A549 (cell line): Measurements from ENCODE around the gene SRSF10. TPM values are rescaled to one million over a fixed set of nuclear protein-coding genes. Genes with fewer than 3 reads are reported as not detected.
A peak's percentile ranks its signal among the peaks of the same experiment; 100 is the strongest.

Experiments
- ATAC-seq, 2 experiments: fragments of 200-7000 bp in 1 of 2; fragments of >200 bp in 1 of 2; cut with Nextera tagmentation in 1 of 2; cut with Tn5 transposase in 1 of 2; 3 replicates each; pipeline versions ENCODE4 v1.8.0 to v1.9.1; 2018 to 2020; ENCODE audit warnings: mild to moderate bottlenecking in 1 of 2, moderate library complexity in 1 of 2
- CTCF ChIA-PET: fragments of 300-600 bp; sonication (Branson Sonifier 250); formaldehyde crosslinking; extraction: SDS; loops from one replicate; lab custom pipeline; 2021; ENCODE audit warnings: antibody characterized with exemption, inconsistent platforms; lab: Yijun Ruan, JAX
- POLR2A ChIA-PET: fragments of 350-600 bp; formaldehyde crosslinking; extraction: SDS; loops from one replicate; lab custom pipeline; 2021; ENCODE audit warnings: antibody characterized with exemption, inconsistent platforms; lab: Yijun Ruan, JAX
- DNase-seq, 2 experiments: peaks; one replicate each; pipeline versions ENCODE4 v3.0.0 to v3.0.0-alpha.2; 2011 to 2016; ENCODE audit warnings: low read depth in 1 of 2, low spot score in 1 of 2
- FAIRE-seq: peaks from 2 replicates; lab custom pipeline; 2011; peaks lifted over from hg19 to GRCh38; lab: Jason Lieb, UNC
- H3K27ac ChIP-seq, 2 experiments: fragments of >200 bp; sonication (Bioruptor Twin); formaldehyde crosslinking; 3 replicates each; pipeline ENCODE4 v1.5.1; 2016 to 2017
- H3K4me1 ChIP-seq: fragments of >200 bp; sonication (Bioruptor Twin); formaldehyde crosslinking; 3 replicates; pipeline ENCODE4 v1.6.1; 2016
- H3K4me2 ChIP-seq: fragments of >200 bp; sonication (Bioruptor Twin); formaldehyde crosslinking; 3 replicates; pipeline ENCODE4 v1.6.1; 2016
- H3K4me3 ChIP-seq: fragments of >200 bp; sonication (Bioruptor Twin); formaldehyde crosslinking; 3 replicates; pipeline ENCODE4 v1.5.1; 2016
- H3K9me3 ChIP-seq: fragments of >200 bp; sonication (Bioruptor Twin); formaldehyde crosslinking; 3 replicates; pipeline ENCODE4 v1.6.1; 2016
- CHD4 ChIP-seq: fragments of 200-600 bp; sonication (generic); IDR thresholded peaks from 2 replicates; pipeline ENCODE4 v1.6.1; 2016; ENCODE audit warnings: antibody characterized with exemption, mild to moderate bottlenecking, borderline replicate concordance
- HOXB5 ChIP-seq: fragments of 250-450 bp; sonication (Bioruptor Pico); IDR thresholded peaks from 2 replicates; pipeline ENCODE4 v1.5.0; 2020; ENCODE audit warnings: mild to moderate bottlenecking, moderate library complexity
- RCOR1 ChIP-seq: fragments of 150-350 bp; IDR thresholded peaks from 2 replicates; pipeline ENCODE4 v1.6.1; 2014; ENCODE audit warnings: antibody characterized with exemption, low read length, low read depth
- RNF2 ChIP-seq: fragments of 200-600 bp; sonication (generic); IDR thresholded peaks from 2 replicates; pipeline ENCODE4 v1.6.1; 2016; ENCODE audit warnings: low read depth, mild to moderate bottlenecking, antibody characterized with exemption, moderate library complexity, borderline replicate concordance
- ZC3H11A ChIP-seq: fragments of 450-650 bp; IDR thresholded peaks from 2 replicates; pipeline ENCODE4 v1.6.1; 2014; ENCODE audit warnings: antibody characterized with exemption, mild to moderate bottlenecking
- ZFP36 ChIP-seq: fragments of 450-650 bp; IDR thresholded peaks from 2 replicates; pipeline ENCODE4 v1.6.1; 2014; ENCODE audit warnings: borderline replicate concordance; ENCODE audit not compliant: partially characterized antibody
- ZNF302 ChIP-seq: fragments of 250-450 bp; sonication (Bioruptor Pico); IDR thresholded peaks from 2 replicates; pipeline ENCODE4 v1.9.0; 2021; ENCODE audit warnings: inconsistent platforms, mild to moderate bottlenecking, moderate library complexity
- WGBS: methylation state at CpG from one replicate; pipeline ENCODE4 v1.1.6; 2017; ENCODE audit errors: missing lambda C conversion rate; 5-methylcytosine and 5-hydroxymethylcytosine counted together
- polyA plus RNA-seq, 4 experiments: library from polyadenylated mRNA; depleted of rRNA in 3 of 4; stranded (reverse); fragments of >200 nt; fragmentation: RNase III in 1 of 4; extraction: RNeasy Plus Mini Kit Qiagen cat#74134 plus additional on column Dnase treatment in 1 of 4; gene quantifications; 2 replicates in 3 of 4; 3 replicates in 1 of 4; pipeline ENCODE4 v1.2.3, GENCODE V29; 2011 to 2017
- TF ChIP-seq, protein P1 (sequence below): IDR thresholded peaks from 2 replicates; pipeline ENCODE4 v1.6.1; 2012; ENCODE audit warnings: low read depth, borderline replicate concordance
- TF ChIP-seq, protein P2 (sequence below): IDR thresholded peaks from 2 replicates; pipeline ENCODE4 v1.6.1; 2012
- TF ChIP-seq, protein P3 (sequence below): fragments of 200-600 bp; sonication (generic); IDR thresholded peaks from 2 replicates; pipeline ENCODE4 v1.6.1; 2016; ENCODE audit warnings: antibody characterized with exemption, mild to moderate bottlenecking, moderate library complexity

SRSF10 gene
- polyA plus RNA-seq, 2 of the 4 experiments (the other 2 are of a cell fraction): 141 to 180 TPM

DNA sequence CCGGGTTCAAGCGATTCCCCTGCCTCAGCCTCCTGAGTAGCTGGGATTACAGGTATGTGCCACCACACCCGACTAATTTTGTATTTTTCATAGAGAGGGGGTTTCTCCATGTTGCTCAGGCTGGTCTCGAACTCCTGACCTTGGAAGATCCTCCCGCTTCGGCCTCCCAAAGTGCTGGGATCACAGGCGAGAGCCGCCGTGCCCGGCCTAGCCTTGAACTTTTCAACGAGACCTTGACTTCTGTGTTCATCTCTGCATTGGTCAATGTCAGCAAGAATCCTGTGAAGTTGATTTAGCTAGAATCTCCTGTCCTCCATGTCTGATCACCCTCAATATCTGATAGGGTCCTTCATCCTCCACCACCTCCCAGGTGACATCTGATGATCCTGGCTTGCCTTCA, 55.5 kb downstream of the SRSF10 start:
- Histone ChIP-seq H3K27ac (no peak overlapping the region), H3K9me3 (no peaks in the 10 kb centered on the region), H3K4me1 (peaks cover 18% of the 10 kb centered on the region), H3K4me2 (no peak overlapping the region), H3K4me3 (no peak overlapping the region)
- 89% methylated on average over 11 of the region's 11 CpGs for WGBS
- ATAC-seq: no peak
- FAIRE-seq: no peak
- no peak for DNase-seq
- ChIA-PET POLR2A (no interaction called here), CTCF (interaction anchor here (0.7 to 0.8 kb wide), 2 partner anchors 11 to 138 kb away, joined by 3 read pairs; partner anchors contain the start of gene CNR2)
- TF ChIP-seq RNF2 (no peak), ZC3H11A (no peak), HOXB5 (no peak), CHD4 (no peak), ZNF302 (no peak)
- TF ChIP-seq, protein P1, sequence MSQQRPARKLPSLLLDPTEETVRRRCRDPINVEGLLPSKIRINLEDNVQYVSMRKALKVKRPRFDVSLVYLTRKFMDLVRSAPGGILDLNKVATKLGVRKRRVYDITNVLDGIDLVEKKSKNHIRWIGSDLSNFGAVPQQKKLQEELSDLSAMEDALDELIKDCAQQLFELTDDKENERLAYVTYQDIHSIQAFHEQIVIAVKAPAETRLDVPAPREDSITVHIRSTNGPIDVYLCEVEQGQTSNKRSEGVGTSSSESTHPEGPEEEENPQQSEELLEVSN: no peak
- TF ChIP-seq, protein P2, sequence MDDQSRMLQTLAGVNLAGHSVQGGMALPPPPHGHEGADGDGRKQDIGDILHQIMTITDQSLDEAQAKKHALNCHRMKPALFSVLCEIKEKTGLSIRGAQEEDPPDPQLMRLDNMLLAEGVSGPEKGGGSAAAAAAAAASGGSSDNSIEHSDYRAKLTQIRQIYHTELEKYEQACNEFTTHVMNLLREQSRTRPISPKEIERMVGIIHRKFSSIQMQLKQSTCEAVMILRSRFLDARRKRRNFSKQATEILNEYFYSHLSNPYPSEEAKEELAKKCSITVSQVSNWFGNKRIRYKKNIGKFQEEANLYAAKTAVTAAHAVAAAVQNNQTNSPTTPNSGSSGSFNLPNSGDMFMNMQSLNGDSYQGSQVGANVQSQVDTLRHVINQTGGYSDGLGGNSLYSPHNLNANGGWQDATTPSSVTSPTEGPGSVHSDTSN: no peak

DNA sequence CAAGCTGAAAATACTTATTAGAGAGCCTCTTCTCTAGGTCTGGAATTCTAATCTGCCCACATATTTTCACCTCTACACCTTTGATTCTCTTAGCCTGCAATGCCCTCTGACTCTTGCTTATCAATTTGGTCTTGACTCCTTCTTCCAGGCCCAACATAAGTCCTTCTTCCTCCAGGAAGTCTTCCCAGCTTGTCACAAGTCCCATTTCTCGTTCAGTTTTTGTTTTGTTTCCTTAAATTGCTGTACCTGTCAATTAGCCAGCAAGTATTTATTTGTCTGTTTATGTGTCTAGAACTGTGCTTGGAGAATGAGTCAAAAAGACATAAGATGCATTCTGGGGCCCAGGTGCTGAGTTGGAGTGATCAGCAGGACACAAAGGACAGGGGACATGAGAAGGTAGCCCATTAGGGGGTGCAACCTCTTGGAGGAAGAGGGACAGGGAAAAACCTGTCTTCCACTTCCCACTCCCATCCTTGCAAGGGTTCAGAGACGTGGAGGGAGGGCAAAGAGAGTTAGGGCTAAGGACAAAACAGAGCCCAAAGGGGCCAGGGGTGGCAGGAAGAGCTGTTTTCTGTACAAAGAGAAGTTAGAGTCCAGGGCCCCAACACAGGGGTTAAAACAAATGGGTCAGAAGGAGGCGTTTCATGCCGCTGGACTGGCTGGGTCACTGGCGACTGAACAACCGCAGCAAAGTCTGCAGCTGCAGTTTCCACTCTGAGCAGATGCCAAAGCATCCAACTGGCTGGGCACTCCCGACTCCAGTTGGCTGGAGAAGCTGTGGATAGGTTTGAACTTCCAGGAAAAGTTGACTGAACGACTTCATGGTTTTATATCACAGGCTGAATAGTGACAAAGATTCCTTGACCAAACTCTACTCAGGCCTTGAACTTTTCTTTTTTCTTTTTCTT, 56.3 kb downstream of the SRSF10 start:
- no peak overlapping the region for H3K4me3 ChIP-seq
- POLR2A ChIA-PET: no interaction called here
- peak; percentile 28 for TF ChIP-seq ZFP36
- TF ChIP-seq RNF2: no peak
- FAIRE-seq: no peak
- no peak overlapping the region for H3K4me2 ChIP-seq
- no peak for ATAC-seq
- WGBS: 69% methylated on average over 8 of the region's 8 CpGs
- H3K27ac ChIP-seq: no peak overlapping the region
- H3K9me3 ChIP-seq: no peaks in the 10 kb centered on the region
- CTCF ChIA-PET: interaction anchor here (0.8 kb wide), 1 partner anchor 10 kb away, joined by 3 read pairs; the partner anchor contains the start of gene CNR2
- H3K4me1 ChIP-seq: peaks cover 21% of the 10 kb centered on the region
- DNase-seq: no peak

DNA sequence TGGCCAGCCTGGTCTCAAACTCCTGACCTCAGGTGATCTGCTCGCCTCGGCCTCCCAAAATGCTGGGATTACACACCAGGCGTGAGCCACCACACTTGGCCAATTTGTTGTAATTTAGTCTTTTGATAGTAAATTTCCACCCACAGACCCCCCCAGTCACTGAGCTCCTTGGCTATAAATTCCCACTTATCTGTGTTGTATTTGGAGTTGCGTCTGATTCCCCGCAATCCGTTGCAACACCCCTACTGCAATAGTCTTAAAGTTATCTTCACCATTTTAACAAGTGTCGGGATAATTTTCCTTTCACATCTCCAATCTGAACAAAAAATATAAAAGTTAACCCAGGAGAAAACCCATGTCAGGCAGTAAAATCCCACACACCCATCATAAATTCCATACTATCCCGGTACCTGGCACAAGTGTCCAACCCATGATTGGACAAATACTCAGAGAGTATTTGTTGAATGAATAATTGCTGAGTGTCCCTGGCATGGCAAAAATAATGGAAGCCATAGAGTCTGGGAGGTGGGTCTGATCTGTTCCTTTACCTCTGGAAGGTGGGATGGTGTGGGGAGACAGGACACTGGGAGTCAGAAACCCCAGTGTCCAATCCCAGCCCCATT, 57.7 kb downstream of the SRSF10 start:
- H3K9me3 ChIP-seq: no peaks in the 10 kb centered on the region
- no peak for DNase-seq
- no peak overlapping the region for H3K4me3 ChIP-seq
- no peak overlapping the region for H3K4me2 ChIP-seq
- peaks cover 21% of the 10 kb centered on the region for H3K4me1 ChIP-seq
- WGBS: 87% methylated on average over 8 of the region's 8 CpGs
- no peak overlapping the region for H3K27ac ChIP-seq
- FAIRE-seq: no peak
- POLR2A ChIA-PET: no interaction called here
- TF ChIP-seq RCOR1: no peak
- TF ChIP-seq, protein P3, sequence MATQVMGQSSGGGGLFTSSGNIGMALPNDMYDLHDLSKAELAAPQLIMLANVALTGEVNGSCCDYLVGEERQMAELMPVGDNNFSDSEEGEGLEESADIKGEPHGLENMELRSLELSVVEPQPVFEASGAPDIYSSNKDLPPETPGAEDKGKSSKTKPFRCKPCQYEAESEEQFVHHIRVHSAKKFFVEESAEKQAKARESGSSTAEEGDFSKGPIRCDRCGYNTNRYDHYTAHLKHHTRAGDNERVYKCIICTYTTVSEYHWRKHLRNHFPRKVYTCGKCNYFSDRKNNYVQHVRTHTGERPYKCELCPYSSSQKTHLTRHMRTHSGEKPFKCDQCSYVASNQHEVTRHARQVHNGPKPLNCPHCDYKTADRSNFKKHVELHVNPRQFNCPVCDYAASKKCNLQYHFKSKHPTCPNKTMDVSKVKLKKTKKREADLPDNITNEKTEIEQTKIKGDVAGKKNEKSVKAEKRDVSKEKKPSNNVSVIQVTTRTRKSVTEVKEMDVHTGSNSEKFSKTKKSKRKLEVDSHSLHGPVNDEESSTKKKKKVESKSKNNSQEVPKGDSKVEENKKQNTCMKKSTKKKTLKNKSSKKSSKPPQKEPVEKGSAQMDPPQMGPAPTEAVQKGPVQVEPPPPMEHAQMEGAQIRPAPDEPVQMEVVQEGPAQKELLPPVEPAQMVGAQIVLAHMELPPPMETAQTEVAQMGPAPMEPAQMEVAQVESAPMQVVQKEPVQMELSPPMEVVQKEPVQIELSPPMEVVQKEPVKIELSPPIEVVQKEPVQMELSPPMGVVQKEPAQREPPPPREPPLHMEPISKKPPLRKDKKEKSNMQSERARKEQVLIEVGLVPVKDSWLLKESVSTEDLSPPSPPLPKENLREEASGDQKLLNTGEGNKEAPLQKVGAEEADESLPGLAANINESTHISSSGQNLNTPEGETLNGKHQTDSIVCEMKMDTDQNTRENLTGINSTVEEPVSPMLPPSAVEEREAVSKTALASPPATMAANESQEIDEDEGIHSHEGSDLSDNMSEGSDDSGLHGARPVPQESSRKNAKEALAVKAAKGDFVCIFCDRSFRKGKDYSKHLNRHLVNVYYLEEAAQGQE: no peak
- TF ChIP-seq, all 56 proteins: peak for 0
- CTCF ChIA-PET: no interaction called here
- ATAC-seq: no peak
